Measurements from ENCODE around the gene USP53.

USP53 gene

DNA sequence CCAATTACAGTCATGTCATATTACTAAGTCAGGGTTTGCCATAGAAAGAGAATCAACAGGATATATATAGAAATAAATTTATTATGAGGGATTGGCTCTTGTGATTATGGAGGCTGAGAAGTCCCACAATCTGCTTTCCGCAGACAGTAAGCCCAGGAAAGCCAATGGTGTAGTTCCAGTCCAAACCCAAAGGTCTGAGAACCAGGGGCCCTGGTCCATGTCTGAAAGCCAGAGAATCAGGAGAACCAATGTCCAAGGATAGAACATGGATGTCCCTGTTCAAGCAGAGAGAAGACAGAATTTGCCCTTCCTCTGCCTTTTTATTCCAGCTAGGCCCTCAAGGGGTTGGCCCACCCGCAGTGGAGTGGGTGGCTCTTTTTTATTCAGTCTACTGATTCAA, 83.8 kb downstream of the USP53 start:
- no peaks in the 10 kb centered on the region for H3K27me3 ChIP-seq
- H3K4me3 ChIP-seq, result no peak overlapping the region
- H3K27ac ChIP-seq, result no peak overlapping the region
- peak overlapping the region in 5 of 11 experiments; percentile 34 to 95 (median 92); a peak in 6 of 22 replicates for H3K4me2 ChIP-seq
- peaks cover 0 to 4% (median 0%) of the 10 kb centered on the region in 11 experiments; a peak in 3 of 22 replicates for H3K9me3 ChIP-seq (replicated peaks in 1 of 11)
- peaks cover 16 to 39% (median 31%) of the 10 kb centered on the region in 10 experiments for H3K4me1 ChIP-seq
- no peak overlapping the region for H3K9ac ChIP-seq
- peaks cover 18 to 52% (median 35%) of the 10 kb centered on the region in 11 experiments; a peak in 21 of 22 replicates for H3K36me3 ChIP-seq
- peaks cover 0 to 20% (median 0%) of the 10 kb centered on the region in 11 experiments; a peak in 6 of 22 replicates for H4K20me1 ChIP-seq
- TF ChIP-seq Cebpa-rat (IDR thresholded peaks at IDR 0.05), result no peak

- Histone ChIP-seq H3K27me3 (no peaks in the 10 kb centered on the region), H4K20me1 (peaks cover 0 to 20% (median 0%) of the 10 kb centered on the region in 11 experiments; a peak in 6 of 22 replicates), H3K9ac (peak overlapping the region in 10 of 11 experiments; percentile 83 to 90 (median 86); a peak in 10 of 22 replicates), H3K9me3 (replicated peaks in 1 of 11) (peaks cover 0 to 4% (median 0%) of the 10 kb centered on the region in 11 experiments; a peak in 3 of 22 replicates), H3K36me3 (peaks cover 18 to 41% (median 31%) of the 10 kb centered on the region in 11 experiments; a peak in 21 of 22 replicates), H3K27ac (0 out of 22 replicates have a peak overlapping the region, but pooled peaks of 1 of the 11 experiments have one; percentile 86), H3K4me3 (peak overlapping the region; percentile 71 to 92 (median 86); a peak in 19 of 20 replicates), H3K4me2 (peak overlapping the region; percentile 80 to 98 (median 94)), H3K4me1 (peaks cover 16 to 45% (median 37%) of the 10 kb centered on the region in 10 experiments)
- TF ChIP-seq Cebpa-rat (IDR thresholded peaks at IDR 0.05), result no peak
Measured at GRCh38 chr4:119297795-119298194, 85.3 kb downstream of the USP53 start.

DNA sequence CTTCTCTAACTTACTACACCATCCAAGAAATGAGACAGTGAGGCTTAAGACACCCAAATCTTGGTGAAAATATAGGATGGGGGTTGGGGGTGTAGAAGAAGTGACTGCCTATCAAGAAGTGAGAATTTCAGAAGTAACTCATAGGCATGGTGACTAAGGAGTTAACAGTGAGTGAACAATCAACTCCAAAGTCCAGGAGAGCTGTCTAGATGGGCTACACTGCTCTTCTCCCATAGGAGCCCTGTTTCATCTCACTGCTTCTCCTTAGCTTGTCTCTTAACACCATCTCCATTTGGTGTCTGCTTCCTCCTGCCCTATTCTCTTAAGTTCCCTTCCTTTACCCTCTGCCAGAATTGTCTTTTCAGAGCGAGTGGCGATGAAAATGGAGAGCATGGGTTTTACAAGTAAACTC, 86.8 kb downstream of the USP53 start:
- Histone ChIP-seq H3K36me3 (peaks cover 18 to 32% (median 28%) of the 10 kb centered on the region in 11 experiments; a peak in 21 of 22 replicates), H3K9ac (peak overlapping the region; percentile 83 to 90 (median 86)), H3K27ac (peak overlapping the region; percentile 70 to 90 (median 86))

GRCh38 chr4:119299741-119300100, 87.2 kb downstream of the USP53 start:
- no peak for TF ChIP-seq Cebpa-rat (IDR thresholded peaks at IDR 0.05)
- Histone ChIP-seq H3K27ac (peak overlapping the region; percentile 70 to 90 (median 86)), H3K4me3 (peak overlapping the region; percentile 71 to 92 (median 86)), H3K4me2 (peak overlapping the region; percentile 80 to 98 (median 94)), H3K36me3 (peaks cover 18 to 32% (median 28%) of the 10 kb centered on the region in 11 experiments; a peak in 21 of 22 replicates), H3K27me3 (no peaks in the 10 kb centered on the region), H3K9ac (peak overlapping the region; percentile 83 to 90 (median 86)), H3K4me1 (peaks cover 16 to 45% (median 37%) of the 10 kb centered on the region in 10 experiments), H3K9me3 (replicated peaks in 1 of 11) (peaks cover 0 to 4% (median 0%) of the 10 kb centered on the region in 11 experiments; a peak in 3 of 22 replicates), H4K20me1 (peaks cover 0 to 20% (median 0%) of the 10 kb centered on the region in 11 experiments; a peak in 6 of 22 replicates)

More for the DNA sequence above, 86.8 kb downstream of the USP53 start:
- Histone ChIP-seq H3K4me3 (peak overlapping the region; percentile 71 to 92 (median 86)), H3K27me3 (no peaks in the 10 kb centered on the region), H3K4me1 (peaks cover 16 to 45% (median 37%) of the 10 kb centered on the region in 10 experiments), H3K4me2 (peak overlapping the region; percentile 80 to 98 (median 94)), H3K9me3 (replicated peaks in 1 of 11) (peaks cover 0 to 4% (median 0%) of the 10 kb centered on the region in 11 experiments; a peak in 3 of 22 replicates), H4K20me1 (peaks cover 0 to 20% (median 0%) of the 10 kb centered on the region in 11 experiments; a peak in 6 of 22 replicates)
- TF ChIP-seq Cebpa-rat (IDR thresholded peaks at IDR 0.05), result no peak

DNA sequence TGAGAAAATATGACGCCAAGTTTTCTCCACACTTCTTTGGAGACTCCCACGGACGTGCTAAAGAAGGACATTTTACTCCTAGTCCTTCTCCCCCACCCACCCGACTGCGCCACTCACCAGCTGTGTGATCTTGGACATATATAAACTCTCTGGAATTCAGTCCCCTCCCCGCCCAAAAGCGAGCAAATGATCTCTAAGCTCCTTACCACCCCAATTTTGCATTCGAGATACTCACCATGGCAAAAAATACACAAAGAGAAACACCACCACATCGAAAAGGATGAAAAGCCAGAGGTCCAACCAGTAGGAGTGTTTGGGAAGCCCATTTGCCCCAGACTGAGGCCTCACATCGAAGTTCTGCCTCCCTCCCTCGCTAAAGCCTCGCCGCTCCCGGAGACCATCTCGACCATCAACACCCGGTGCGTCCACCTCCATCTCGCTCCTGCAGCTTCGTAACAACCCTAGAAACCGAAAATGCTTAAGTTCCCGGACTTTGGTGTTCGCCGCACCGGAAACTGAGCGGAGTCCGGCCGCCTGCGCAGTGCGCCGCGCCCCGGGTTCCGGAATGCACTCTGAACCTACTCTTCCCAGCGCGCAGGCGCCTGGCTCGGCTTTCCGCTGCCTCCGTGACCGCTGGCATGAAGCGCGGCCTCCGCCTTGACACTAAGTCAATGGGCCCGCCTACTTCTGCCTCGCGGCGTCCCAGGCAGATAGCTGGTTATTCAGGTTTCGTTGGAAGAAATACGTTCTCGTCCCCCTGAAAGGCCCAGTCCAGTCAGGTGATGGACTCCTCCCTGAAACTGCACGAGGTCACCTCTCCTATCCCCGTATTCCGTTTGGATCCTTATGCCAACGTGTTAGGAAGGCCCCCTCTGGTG, 87.8 kb downstream of the USP53 start:
- H3K27ac ChIP-seq, result peak overlapping the region; percentile 70 to 90 (median 86)
- H3K4me1 ChIP-seq, result peaks cover 16 to 45% (median 37%) of the 10 kb centered on the region in 10 experiments
- peak overlapping the region; percentile 80 to 98 (median 94) for H3K4me2 ChIP-seq
- TF ChIP-seq Cebpa-rat (IDR thresholded peaks at IDR 0.05), result no peak
- peak overlapping the region; percentile 71 to 92 (median 86) for H3K4me3 ChIP-seq
- no peaks in the 10 kb centered on the region for H3K27me3 ChIP-seq
- peaks cover 0 to 20% (median 0%) of the 10 kb centered on the region in 11 experiments; a peak in 6 of 22 replicates for H4K20me1 ChIP-seq
- H3K9me3 ChIP-seq (replicated peaks in 1 of 11), result peaks cover 0 to 4% (median 0%) of the 10 kb centered on the region in 11 experiments; a peak in 3 of 22 replicates
- peaks cover 18 to 32% (median 27%) of the 10 kb centered on the region in 11 experiments; a peak in 21 of 22 replicates for H3K36me3 ChIP-seq
- peak overlapping the region; percentile 83 to 90 (median 86) for H3K9ac ChIP-seq

- Histone ChIP-seq H3K27me3 (no peaks in the 10 kb centered on the region), H3K4me1 (peaks cover 14 to 38% (median 30%) of the 10 kb centered on the region in 10 experiments), H3K4me3 (no peak overlapping the region), H4K20me1 (peaks cover 0 to 10% (median 0%) of the 10 kb centered on the region in 11 experiments; a peak in 6 of 22 replicates), H3K27ac (no peak overlapping the region), H3K9ac (no peak overlapping the region), H3K9me3 (replicated peaks in 1 of 11) (no peaks in the 10 kb centered on the region; a peak in 1 of 22 replicates), H3K4me2 (peak overlapping the region in 5 of 11 experiments; percentile 80 to 95 (median 92); a peak in 8 of 22 replicates), H3K36me3 (peaks cover 4 to 13% (median 9%) of the 10 kb centered on the region in 11 experiments; a peak in 21 of 22 replicates)
- TF ChIP-seq Cebpa-rat (IDR thresholded peaks at IDR 0.05), result no peak
Measured at GRCh38 chr4:119302073-119302832, 89.7 kb downstream of the USP53 start.

DNA sequence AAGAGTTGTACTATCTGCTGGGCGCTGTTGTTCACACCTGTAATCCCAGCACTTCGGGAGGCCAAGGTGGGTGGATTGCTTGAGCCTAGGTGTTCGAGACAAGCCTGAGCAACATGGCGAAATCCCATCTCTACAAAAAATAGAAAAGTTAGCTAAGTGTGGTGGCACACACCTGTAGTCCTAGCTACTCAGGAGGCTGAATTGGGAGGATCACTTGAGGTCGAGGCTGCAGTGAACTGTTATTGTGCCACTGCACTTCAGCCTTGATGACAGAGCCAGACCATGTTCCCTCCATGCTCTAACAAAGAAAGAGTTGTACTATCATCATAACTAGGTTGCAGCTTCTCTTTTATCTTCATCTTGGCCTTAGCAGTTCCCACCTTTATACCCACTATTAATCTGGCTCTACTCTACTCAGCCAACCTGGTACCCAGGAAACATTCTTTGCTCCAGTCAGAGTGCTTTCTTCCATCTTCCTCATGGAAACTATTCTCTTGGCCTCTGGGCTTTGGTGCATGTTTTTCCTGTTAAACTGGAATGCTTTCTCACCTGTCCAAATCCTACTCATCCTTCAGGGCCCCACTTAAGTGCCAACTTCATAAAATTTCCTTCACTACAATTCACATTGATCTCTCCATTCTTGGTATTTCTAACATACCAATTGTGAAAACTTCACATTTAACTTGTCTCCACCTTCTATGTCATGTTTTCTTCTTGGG, 91.2 kb downstream of the USP53 start:
- H3K9ac ChIP-seq, result no peak overlapping the region
- no peaks in the 10 kb centered on the region for H3K9me3 ChIP-seq (replicated peaks in 1 of 11)
- TF ChIP-seq Cebpa-rat (IDR thresholded peaks at IDR 0.05), result no peak
- H3K4me2 ChIP-seq, result no peak overlapping the region
- no peaks in the 10 kb centered on the region for H3K36me3 ChIP-seq
- no peak overlapping the region for H3K27ac ChIP-seq
- peaks cover 0 to 6% (median 0%) of the 10 kb centered on the region in 11 experiments; a peak in 2 of 22 replicates for H4K20me1 ChIP-seq
- H3K4me1 ChIP-seq, result peaks cover 8 to 23% (median 15%) of the 10 kb centered on the region in 10 experiments; a peak in 18 of 20 replicates
- no peaks in the 10 kb centered on the region for H3K27me3 ChIP-seq
- no peak overlapping the region for H3K4me3 ChIP-seq
